ENCODE data around the gene FNDC5.

DNA sequence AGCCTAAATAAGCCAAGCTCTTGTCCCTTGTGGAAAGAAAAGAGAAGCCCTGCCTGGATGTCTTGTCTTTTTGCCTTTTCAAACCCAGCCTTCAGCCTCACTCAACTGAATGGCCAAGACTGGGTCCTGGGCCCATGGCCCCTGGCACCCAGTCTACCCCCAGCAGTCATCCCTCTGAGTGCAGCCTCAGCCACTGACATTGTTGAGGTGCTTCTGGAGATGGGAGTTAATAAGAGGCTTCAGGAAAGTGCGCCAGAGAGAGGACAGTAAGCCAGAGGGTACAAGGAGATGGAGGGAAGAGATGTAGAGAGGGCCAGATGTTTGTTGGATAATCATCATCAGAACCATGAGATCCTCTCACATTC is 6.8 kb downstream of the FNDC5 start:
- TF ChIP-seq, protein P1, sequence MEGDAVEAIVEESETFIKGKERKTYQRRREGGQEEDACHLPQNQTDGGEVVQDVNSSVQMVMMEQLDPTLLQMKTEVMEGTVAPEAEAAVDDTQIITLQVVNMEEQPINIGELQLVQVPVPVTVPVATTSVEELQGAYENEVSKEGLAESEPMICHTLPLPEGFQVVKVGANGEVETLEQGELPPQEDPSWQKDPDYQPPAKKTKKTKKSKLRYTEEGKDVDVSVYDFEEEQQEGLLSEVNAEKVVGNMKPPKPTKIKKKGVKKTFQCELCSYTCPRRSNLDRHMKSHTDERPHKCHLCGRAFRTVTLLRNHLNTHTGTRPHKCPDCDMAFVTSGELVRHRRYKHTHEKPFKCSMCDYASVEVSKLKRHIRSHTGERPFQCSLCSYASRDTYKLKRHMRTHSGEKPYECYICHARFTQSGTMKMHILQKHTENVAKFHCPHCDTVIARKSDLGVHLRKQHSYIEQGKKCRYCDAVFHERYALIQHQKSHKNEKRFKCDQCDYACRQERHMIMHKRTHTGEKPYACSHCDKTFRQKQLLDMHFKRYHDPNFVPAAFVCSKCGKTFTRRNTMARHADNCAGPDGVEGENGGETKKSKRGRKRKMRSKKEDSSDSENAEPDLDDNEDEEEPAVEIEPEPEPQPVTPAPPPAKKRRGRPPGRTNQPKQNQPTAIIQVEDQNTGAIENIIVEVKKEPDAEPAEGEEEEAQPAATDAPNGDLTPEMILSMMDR (IDR thresholded peaks at IDR 0.05): no peak
- TF ChIP-seq EZH2 (IDR thresholded peaks at IDR 0.05) (no peak), EZH2phosphoT487 (IDR thresholded peaks at IDR 0.05) (no peak)
